Left ventricle myocardium inferior (tissue), 1 donor: ENCODE results near the gene S100A14. TPM values are rescaled to one million over a fixed set of nuclear protein-coding genes. Genes with fewer than 3 reads are reported as not detected.
"Not testable (repeated sequence)": the region's sequence is repeated elsewhere in the genome, so short reads cannot be mapped to it uniquely, and the experiment has no call there.

ENCODE experiments used
- DNase-seq: peaks from one replicate; pipeline ENCODE4 v3.0.0-alpha.2; 2020
- H3K27ac ChIP-seq: fragments of 200-600 bp; replicated peaks from 2 replicates; pipeline ENCODE4 v1.8.0; 2021
- H3K27me3 ChIP-seq: fragments of 200-600 bp; 2 replicates; pipeline ENCODE4 v1.8.0; 2021; ENCODE audit warnings: low read depth
- H3K36me3 ChIP-seq: fragments of 200-600 bp; 2 replicates; pipeline ENCODE4 v1.8.0; 2021
- H3K4me1 ChIP-seq: fragments of 200-600 bp; 2 replicates; pipeline ENCODE4 v1.8.0; 2021
- H3K4me3 ChIP-seq: fragments of 200-600 bp; 2 replicates; pipeline ENCODE4 v1.8.0; 2021; ENCODE audit warnings: mild to moderate bottlenecking, moderate library complexity
- H3K9me3 ChIP-seq: fragments of 200-600 bp; replicated peaks from 2 replicates; pipeline ENCODE4 v1.8.0; 2021
- CTCF ChIP-seq: fragments of 200-600 bp; IDR thresholded peaks from 2 replicates; pipeline ENCODE4 v1.8.0; 2021; ENCODE audit warnings: antibody characterized with exemption, mild to moderate bottlenecking, borderline replicate concordance
- intact Hi-C: fragments of 100-400 bp; cut with micrococcal nuclease; formaldehyde crosslinking; loops from one replicate; pipeline ENCODE4 v1.11.0; 2022
- total RNA-seq: library from RNA; stranded (reverse); fragmentation: NEBNext Ultra II Directional; extraction: Animal tissue kit (Norgen Biotek cat#: 25700); gene quantifications from one replicate; pipeline ENCODE4 v1.2.1, GENCODE V29; 2021
- donor health status: DM: no; HTN: yes; CAD: no; lungs with severe emphysema.

The S100A14 gene
- total RNA-seq, 1 donor from 2014 or later: 6.5 TPM

- no peak for TF ChIP-seq CTCF
- H3K27ac ChIP-seq: no peak overlapping the region
- no peak overlapping the region for H3K4me3 ChIP-seq
- no peaks in the 10 kb centered on the region for H3K36me3 ChIP-seq
- intact Hi-C loops: no loop called here
- no peaks in the 10 kb centered on the region for H3K9me3 ChIP-seq
- DNase-seq: no peak
- peaks cover 8% of the 10 kb centered on the region for H3K4me1 ChIP-seq
- H3K27me3 ChIP-seq: no peaks in the 10 kb centered on the region
These were observed 16.3 kb downstream of the S100A14 start for GRCh38 chr1:153599847-153600246.

- Histone ChIP-seq H3K36me3 (no peaks in the 10 kb centered on the region), H3K4me1 (peaks cover 8% of the 10 kb centered on the region), H3K9me3 (no peaks in the 10 kb centered on the region), H3K27me3 (no peaks in the 10 kb centered on the region), H3K4me3 (no peak overlapping the region), H3K27ac (peak overlapping the region; percentile 50)
- no peak for TF ChIP-seq CTCF
- intact Hi-C loops: no loop called here
- DNase-seq: no peak
These were observed 17.6 kb downstream of the S100A14 start for GRCh38 chr1:153598309-153599172.

- no peaks in the 10 kb centered on the region for H3K27me3 ChIP-seq
- H3K36me3 ChIP-seq: no peaks in the 10 kb centered on the region
- no peaks in the 10 kb centered on the region for H3K9me3 ChIP-seq
- TF ChIP-seq CTCF: no peak
- no peak for DNase-seq
- H3K4me3 ChIP-seq: no peak overlapping the region
- intact Hi-C loops: no loop called here
- no peak overlapping the region for H3K27ac ChIP-seq
- H3K4me1 ChIP-seq: peaks cover 8% of the 10 kb centered on the region
These were observed 18.9 kb downstream of the S100A14 start for GRCh38 chr1:153597206-153597605.

GRCh38 chr1:153592748-153593147 is 23.4 kb downstream of the S100A14 start:
- Histone ChIP-seq H3K4me1 (peaks cover 2% of the 10 kb centered on the region), H3K9me3 (no peaks in the 10 kb centered on the region), H3K27me3 (no peaks in the 10 kb centered on the region), H3K27ac (no peak overlapping the region), H3K36me3 (no peaks in the 10 kb centered on the region), H3K4me3 (no peak overlapping the region)
- intact Hi-C loops: no loop called here
- no peak for DNase-seq
- no peak for TF ChIP-seq CTCF

GRCh38 chr1:153588482-153588881 is 27.6 kb downstream of the S100A14 start:
- Histone ChIP-seq H3K4me1 (peaks cover 9% of the 10 kb centered on the region), H3K27me3 (no peaks in the 10 kb centered on the region), H3K4me3 (no peak overlapping the region), H3K9me3 (no peaks in the 10 kb centered on the region), H3K27ac (no peak overlapping the region), H3K36me3 (no peaks in the 10 kb centered on the region)
- TF ChIP-seq CTCF: no peak
- intact Hi-C loops: no loop called here
- no peak for DNase-seq

GRCh38 chr1:153588033-153588432 is 28.1 kb downstream of the S100A14 start:
- H3K36me3 ChIP-seq, intact Hi-C loops, H3K4me3 ChIP-seq, H3K27me3 ChIP-seq, DNase-seq, H3K27ac ChIP-seq, H3K4me1 ChIP-seq, H3K9me3 ChIP-seq: not testable (repeated sequence)
